ENCODE measurements around the gene RPS15. TPM values are rescaled to one million over a fixed set of nuclear protein-coding genes. Genes with fewer than 3 reads are reported as not detected.
"Not testable (repeated sequence)": the region's sequence is repeated elsewhere in the genome, so short reads cannot be mapped to it uniquely, and the experiment has no call there.

Gene RPS15
- total RNA-seq, 2 experiments from 2014 or later, result 1,854 to 1,879 TPM

DNA sequence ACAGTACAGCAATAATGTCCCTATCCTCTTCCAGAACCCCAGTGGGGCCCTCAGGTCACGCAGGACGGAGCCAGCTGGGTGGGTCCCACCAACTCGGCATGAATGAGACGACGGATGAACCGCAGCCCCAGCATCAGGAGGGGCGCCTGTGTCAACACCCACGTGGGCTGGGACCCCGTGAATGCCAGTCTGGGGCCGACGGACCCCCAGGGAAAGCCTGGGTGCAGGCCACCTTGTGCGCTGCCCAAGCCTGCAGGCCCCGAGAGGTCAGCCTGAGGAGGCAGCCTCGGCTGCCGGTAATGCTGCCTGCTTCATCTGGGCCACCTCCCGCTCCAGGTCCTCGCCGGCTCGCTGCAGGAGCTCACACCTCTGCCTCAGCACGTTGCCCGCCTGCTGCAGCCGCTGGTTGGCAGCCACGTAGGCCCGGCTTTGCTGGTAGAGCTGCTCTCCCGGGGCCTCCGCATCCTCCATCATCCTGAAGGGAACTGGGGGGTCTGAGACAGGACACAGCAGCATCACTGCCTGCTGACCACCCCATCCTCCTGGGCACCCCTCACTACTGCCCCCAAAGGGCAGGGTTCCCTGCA is 36.7 kb downstream of the RPS15 start:
- Mint-ChIP-seq H3K27me3 (peaks cover 11% of the 10 kb centered on the region), H3K4me3 (no peak overlapping the region), H3K27ac (no peak overlapping the region), H3K36me3 (ENCODE audit: low read depth) (peaks cover 8% of the 10 kb centered on the region), H3K9me3 (no peaks in the 10 kb centered on the region), H3K4me1 (ENCODE audit: low read depth) (peaks cover 29% of the 10 kb centered on the region)
- POLR2A ChIA-PET, result interaction anchor here (0.8 to 1.2 kb wide), 2 partner anchors 32 to 178 kb away, joined by 3 to 4 read pairs; no protein-coding TSS in a partner anchor
- intact Hi-C loops (cut with micrococcal nuclease), result no loop called here
- ATAC-seq, result no peak
- no peak for DNase-seq
- CTCF ChIA-PET, result interaction anchor here (1.1 to 1.5 kb wide), 3 partner anchors 25 to 196 kb away, joined by 3 read pairs; partner anchors contain the start of gene APC2
- TF ChIP-seq, protein P1, sequence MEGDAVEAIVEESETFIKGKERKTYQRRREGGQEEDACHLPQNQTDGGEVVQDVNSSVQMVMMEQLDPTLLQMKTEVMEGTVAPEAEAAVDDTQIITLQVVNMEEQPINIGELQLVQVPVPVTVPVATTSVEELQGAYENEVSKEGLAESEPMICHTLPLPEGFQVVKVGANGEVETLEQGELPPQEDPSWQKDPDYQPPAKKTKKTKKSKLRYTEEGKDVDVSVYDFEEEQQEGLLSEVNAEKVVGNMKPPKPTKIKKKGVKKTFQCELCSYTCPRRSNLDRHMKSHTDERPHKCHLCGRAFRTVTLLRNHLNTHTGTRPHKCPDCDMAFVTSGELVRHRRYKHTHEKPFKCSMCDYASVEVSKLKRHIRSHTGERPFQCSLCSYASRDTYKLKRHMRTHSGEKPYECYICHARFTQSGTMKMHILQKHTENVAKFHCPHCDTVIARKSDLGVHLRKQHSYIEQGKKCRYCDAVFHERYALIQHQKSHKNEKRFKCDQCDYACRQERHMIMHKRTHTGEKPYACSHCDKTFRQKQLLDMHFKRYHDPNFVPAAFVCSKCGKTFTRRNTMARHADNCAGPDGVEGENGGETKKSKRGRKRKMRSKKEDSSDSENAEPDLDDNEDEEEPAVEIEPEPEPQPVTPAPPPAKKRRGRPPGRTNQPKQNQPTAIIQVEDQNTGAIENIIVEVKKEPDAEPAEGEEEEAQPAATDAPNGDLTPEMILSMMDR (IDR thresholded peaks at IDR 0.05), result no peak

DNA sequence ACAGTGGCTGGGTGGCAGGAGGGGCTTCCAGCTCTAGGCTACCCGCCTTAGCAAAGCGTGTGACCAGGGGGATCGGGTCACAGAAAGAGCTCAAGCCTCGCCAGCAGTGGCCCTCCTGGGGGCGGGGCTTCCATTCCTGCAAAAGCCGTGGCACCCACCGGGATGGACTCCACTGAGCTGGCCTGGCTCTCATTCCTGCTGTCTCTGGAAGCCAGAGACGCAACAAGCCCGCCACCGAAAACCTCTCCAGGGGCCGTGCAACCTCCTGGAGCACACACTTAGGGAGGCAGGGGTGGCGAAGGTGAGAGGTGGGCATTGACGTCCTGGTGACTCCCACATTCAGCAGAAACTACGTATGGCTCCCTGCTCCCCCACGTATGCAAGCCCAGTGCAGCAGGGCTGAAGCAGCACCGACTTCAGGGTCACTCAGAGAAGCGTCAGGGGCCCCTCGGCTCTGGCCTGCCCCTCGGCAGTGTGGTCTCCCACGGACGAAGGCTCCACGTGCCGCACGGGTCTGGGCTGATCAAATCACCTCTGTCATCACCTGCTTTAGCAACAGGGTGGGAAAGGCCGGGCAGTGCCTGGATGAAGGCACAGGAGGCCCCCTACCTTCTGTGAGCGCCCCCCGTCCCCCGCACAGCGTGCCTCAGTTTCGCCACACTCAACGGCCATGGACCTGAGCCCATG is 37.7 kb downstream of the RPS15 start:
- peaks cover 8% of the 10 kb centered on the region for H3K27me3 Mint-ChIP-seq
- H3K27ac Mint-ChIP-seq, result no peak overlapping the region
- TF ChIP-seq, protein P1 (IDR thresholded peaks at IDR 0.05), result no peak
- ChIA-PET CTCF (interaction anchor here (1.1 to 1.5 kb wide), 3 partner anchors 26 to 195 kb away, joined by 3 read pairs; partner anchors contain the start of gene APC2), POLR2A (interaction anchor here (0.8 to 1.2 kb wide), 2 partner anchors 33 to 177 kb away, joined by 3 to 4 read pairs; no protein-coding TSS in a partner anchor)
- H3K4me1 Mint-ChIP-seq (ENCODE audit: low read depth), result peaks cover 26% of the 10 kb centered on the region
- no peak overlapping the region for H3K4me3 Mint-ChIP-seq
- no peak for DNase-seq
- intact Hi-C loops (cut with micrococcal nuclease), result no loop called here
- ATAC-seq, result no peak
- H3K36me3 Mint-ChIP-seq (ENCODE audit: low read depth), result peaks cover 8% of the 10 kb centered on the region
- H3K9me3 Mint-ChIP-seq, result no peaks in the 10 kb centered on the region

DNA sequence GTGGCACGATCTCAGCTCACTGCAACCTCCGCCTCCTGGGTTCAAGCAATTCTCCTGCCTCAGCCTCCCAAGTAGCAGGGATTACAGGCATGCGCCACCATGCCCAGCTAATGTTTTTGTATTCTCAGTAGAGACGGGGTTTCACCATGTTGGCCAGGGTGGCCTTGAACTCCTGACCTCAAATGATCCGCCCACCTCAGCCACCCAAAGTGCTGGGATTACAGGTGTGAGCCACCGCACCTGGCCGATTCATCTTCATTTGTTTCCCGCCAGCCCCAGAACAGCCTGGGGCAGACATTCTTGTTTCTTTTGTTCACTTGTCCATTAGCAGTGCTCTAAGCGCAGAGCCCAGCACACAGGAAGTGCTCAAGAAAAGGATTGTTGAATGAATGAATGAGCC is 38.9 kb downstream of the RPS15 start:
- H3K36me3 Mint-ChIP-seq (ENCODE audit: low read depth); ATAC-seq; DNase-seq; intact Hi-C loops (cut with micrococcal nuclease); H3K9me3 Mint-ChIP-seq; H3K27me3 Mint-ChIP-seq; H3K27ac Mint-ChIP-seq: not testable (repeated sequence)
- CTCF ChIA-PET, result interaction anchor here (1.2 to 1.6 kb wide), 2 partner anchors 31 to 33 kb away, joined by 3 to 4 read pairs; no protein-coding TSS in a partner anchor
- POLR2A ChIA-PET, result interaction anchor here (1.5 kb wide), 1 partner anchor 11 kb away, joined by 4 read pairs; no protein-coding TSS in a partner anchor
- H3K4me1 Mint-ChIP-seq (ENCODE audit: low read depth), result peaks cover 20% of the 10 kb centered on the region
- H3K4me3 Mint-ChIP-seq, result peak overlapping the region; percentile 81

DNA sequence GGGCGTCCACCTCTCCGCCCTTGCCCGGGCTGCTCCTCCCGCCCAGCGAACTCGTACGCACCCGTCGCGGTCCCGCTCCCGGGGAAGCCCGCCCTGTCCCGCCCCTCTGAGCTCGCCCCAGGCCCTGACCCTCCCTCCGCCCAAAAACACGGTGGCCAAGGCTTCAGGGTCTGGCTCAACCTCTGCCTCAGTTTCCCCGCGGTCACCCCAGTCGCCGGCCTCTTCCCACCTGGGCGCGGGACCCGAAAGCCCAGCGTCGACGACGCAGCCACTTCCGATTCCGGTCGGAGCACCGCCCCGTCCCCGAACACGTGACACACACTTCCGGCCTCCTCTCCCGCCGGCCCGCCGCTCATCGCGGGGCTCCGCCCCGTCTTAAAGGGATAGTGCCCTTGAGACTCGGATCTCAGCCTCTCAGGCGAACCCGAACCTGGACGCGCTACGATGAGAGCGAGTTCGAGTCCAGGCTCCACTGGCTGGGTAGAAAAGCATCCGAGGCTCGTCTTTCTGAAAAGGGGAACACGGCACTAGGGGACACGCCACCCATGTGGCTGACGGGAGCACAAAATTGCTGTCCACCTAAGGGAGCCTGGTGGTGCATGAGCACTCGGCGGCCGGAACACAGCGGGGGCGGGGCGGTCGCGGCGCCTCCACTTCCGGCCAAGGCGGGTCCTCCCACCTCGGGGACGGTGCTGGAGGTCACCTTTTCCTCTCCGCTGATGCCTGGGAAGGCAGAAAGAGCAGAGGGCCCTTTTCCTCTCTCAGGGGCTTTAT is 40.9 kb downstream of the RPS15 start, which contains the start of gene C19orf25:
C19orf25 (minus strand) TSS at position 282 of the 774 bp plus-strand sequence. CDS start 312 bp downstream, outside the sequence.
- H3K4me1 Mint-ChIP-seq (ENCODE audit: low read depth), result peaks cover 18% of the 10 kb centered on the region
- peak; percentile 96 for DNase-seq
- peak; percentile 98 for ATAC-seq
- H3K9me3 Mint-ChIP-seq, result no peaks in the 10 kb centered on the region
- no peaks in the 10 kb centered on the region for H3K27me3 Mint-ChIP-seq
- POLR2A ChIA-PET, result no interaction called here
- CTCF ChIA-PET, result no interaction called here
- intact Hi-C loops (cut with micrococcal nuclease), result no loop called here
- H3K4me3 Mint-ChIP-seq, result peak within 1 kb of the TSS; percentile 81
- TF ChIP-seq, protein P1 (IDR thresholded peaks at IDR 0.05), result no peak
- H3K36me3 Mint-ChIP-seq (ENCODE audit: low read depth), result peaks cover 8% of the 10 kb centered on the region
- H3K27ac Mint-ChIP-seq, result peak within 1 kb of the TSS; percentile 96

DNA sequence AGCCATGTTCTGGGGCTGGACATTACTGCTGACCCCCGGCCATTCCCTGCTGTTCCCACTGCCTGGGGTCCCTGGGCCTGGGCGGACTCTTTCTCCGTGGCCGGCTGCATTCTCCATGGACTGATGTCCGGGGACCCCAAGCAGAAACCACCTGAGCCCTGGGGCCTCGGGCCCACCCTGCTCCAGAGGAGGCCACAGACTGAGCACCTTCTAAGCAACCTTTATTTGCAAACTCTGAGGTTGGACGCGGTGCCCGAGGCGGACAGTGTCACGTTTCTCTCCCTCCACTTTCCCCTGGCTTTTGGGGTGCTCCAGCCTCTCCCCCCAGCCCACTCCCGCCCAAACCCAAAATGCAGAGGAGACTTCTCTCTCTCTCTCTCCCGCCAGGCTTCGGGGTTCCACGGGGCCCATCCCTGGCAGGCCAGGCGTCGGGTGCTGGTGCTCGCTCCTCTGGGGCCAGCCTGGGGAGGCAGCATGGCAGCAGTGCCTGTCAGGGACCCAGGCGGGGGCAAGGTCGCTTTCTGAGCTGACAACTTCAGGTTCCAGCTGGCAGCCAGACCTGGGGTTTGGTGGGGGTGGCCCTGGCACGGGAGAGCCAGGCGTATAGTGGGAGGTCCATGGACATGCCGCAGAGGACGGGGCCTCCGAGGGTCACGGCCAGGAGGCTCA is 43.2 kb downstream of the RPS15 start:
- no peak overlapping the region for H3K4me3 Mint-ChIP-seq
- TF ChIP-seq, protein P1 (IDR thresholded peaks at IDR 0.05), result no peak
- DNase-seq (no peak), ATAC-seq (no peak)
- ChIA-PET POLR2A (interaction anchor here (0.9 to 1.5 kb wide), 2 partner anchors 9 to 22 kb away, joined by 3 read pairs; partner anchors contain the start of gene PCSK4), CTCF (no interaction called here)
- no peak overlapping the region for H3K27ac Mint-ChIP-seq
- H3K36me3 Mint-ChIP-seq (ENCODE audit: low read depth), result peaks cover 8% of the 10 kb centered on the region
- intact Hi-C loops (cut with micrococcal nuclease), result no loop called here
- no peaks in the 10 kb centered on the region for H3K9me3 Mint-ChIP-seq
- peaks cover 16% of the 10 kb centered on the region for H3K4me1 Mint-ChIP-seq (ENCODE audit: low read depth)
- H3K27me3 Mint-ChIP-seq, result no peaks in the 10 kb centered on the region
